Right ventricle myocardium inferior (tissue), 1 donor: ENCODE results near the gene GYS2. TPM values are rescaled to one million over a fixed set of nuclear protein-coding genes. Genes with fewer than 3 reads are reported as not detected.

ENCODE experiments used
- ATAC-seq: fragments of 200-7000 bp; cut with Tn5 transposase; one replicate; pipeline ENCODE4 v1.9.1; 2020; ENCODE audit warnings: mild to moderate bottlenecking, moderate library complexity
- DNase-seq: peaks from one replicate; pipeline ENCODE4 v3.0.0; 2021; ENCODE audit errors: missing footprints
- intact Hi-C: fragments of 100-400 bp; cut with DNase I; formaldehyde crosslinking; loops from one replicate; pipeline ENCODE4 v1.11.0; 2022
- total RNA-seq: library from RNA; stranded (reverse); fragmentation: NEBNext Ultra II Directional; extraction: Animal tissue kit (Norgen Biotek cat#: 25700); gene quantifications from one replicate; pipeline ENCODE4 v1.2.1, GENCODE V29; 2021
- donor health status: DM: no; HTN: yes; CAD: no; lungs with severe emphysema.

GYS2 gene
- total RNA-seq, 1 donor from 2014 or later = not detected

DNA sequence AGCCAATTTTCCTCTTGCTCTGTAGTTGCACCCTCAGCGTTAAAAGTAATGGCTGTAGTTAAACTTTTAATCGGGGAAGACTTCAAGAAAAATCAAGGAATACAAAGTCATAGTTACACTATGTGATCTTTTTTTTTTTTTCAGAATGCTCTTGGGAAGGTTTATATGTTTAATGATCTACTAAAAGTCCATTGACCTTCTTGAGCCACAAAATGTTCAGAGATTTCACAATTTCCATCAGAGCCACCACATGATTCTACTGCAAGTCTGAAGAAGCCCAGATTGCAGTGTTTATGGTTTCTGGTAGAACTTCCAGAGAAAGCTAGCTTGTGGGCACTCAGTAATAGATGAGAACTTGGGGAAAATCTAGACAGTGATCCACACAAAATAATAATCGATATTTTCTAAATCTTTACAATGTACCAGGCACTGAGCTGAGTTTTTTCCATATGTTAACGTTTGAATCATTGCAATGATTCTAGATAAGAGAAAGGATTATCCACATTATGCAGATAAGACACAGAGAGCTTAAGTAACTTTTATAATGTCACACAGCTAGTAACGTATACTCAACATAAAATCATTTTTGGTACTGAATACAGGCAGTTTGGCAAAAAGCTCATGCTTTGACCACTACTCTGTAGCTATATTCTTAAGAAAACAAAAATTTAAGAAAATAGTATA lies 38.3 kb downstream of the GYS2 start:
- no peak for ATAC-seq
- intact Hi-C loops = no loop called here

DNA sequence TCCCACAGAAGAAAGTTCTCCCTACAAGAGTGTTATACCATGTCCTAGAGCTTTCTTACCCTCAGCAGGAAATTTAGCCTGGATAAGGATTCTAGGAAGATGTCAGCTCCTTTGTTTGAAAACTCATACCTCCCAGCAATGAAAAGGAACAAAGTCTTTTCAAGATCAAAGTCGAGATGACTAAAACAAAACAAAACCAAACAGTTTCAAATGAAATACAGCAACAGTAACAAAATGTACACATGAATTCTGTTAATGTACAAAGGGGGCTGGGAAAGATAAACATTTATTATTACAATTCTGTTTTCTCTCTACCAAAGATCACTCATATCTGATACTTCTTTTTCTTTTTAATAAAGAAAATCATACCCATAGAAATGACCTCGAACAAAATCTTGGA lies 41.8 kb downstream of the GYS2 start:
- DNase-seq = no peak
- no peak for ATAC-seq
- intact Hi-C loops = no loop called here

More for the DNA sequence above, 38.3 kb downstream of the GYS2 start:
- no peak for DNase-seq

DNA sequence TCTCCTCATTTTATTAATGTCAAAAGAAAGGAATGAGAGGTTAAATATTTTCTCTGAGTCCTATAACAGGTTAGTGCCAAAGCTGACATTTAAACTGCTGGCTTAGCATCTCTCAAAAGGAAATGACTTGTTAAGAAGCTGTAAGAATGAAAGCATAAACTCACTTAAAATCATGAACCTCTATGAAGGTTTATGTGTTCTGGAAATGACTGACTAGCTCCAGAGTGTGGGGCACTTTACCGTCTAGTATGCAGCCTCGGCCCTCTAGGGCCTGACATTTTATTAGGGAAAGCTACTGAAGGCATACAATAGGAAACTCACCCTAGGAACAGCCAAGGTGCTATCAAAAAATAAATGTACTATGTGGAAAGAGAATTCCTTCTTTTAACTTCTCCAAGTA lies 43.5 kb downstream of the GYS2 start:
- ATAC-seq = no peak
- intact Hi-C loops = no loop called here
- no peak for DNase-seq

DNA sequence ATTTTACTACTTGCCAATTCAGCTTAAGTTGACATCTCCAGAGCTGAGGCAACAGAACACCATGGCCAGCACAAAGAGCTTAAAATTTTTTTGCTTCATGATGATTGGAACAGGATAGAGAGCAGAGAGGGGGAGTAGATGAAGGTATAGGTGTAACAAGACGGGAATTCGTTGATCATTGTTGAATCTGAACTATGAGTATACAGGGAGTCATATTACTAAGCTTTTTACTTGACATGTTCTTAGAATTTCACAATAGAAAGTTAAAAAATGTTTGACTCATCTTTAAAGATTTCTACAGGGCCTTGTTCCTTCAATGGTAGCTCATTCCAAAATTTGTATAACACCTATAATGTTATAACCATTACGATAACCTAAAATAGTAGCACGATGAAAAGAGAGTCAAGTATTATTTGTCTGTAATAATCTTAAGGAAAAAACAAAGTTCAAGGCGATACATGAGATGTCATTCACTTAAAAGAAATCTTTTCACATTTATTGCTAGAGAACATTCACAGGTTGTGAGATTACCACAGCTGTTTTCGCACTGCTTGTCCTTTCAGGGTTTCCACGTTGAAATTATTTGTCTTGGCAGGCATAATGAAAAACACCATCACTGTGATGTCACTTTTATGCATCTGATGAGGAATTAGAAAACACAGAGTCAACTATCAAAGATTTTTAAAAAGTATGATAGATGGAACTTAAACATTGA lies 44.6 kb downstream of the GYS2 start:
- intact Hi-C loops = no loop called here
- ATAC-seq (peak; percentile 42), DNase-seq (no peak)

DNA sequence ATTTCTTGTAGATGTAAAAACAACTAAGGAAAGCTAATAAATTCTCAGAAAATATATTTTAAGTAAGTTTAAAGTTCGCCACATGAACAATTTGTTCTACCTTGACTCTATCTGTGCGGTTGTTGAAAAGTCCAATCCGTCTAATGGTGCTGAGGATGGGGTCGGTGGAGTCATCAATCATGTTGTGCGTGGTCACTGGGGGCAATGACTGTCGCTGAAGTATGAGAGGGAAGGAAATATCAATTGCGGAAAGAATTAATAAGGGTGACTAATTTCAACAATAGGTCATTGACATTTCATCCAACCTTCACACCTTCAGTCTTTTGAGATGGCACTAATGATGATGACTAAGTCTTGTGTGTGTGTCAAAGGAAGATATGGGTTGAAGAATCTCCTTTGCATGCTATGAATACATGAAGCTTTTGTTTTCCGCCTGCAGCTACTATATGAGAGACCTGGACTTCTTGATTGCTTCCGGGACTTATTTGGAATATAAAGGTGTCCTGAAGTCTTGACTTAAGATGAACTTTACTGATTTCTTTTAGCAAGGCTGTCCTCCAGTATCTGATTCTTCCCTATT lies 46.5 kb downstream of the GYS2 start:
- intact Hi-C loops = no loop called here
- no peak for ATAC-seq
- no peak for DNase-seq

DNA sequence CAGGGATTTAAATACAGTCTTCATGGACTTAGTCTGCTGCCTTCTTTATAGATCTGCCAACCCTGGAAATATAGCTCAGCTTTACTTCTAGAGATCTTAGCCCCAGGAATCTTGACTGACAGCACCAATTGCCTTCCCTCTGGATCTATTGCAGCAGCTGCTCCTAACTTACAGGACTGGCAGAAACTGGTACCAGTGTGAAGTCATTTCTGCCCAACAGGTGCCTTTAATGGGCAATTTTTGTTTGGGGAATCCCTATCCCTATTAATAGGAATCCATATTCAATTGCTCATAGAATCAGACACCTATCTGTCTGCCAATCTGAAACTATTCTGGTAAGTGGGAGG lies 51.3 kb downstream of the GYS2 start:
- ATAC-seq (no peak), DNase-seq (no peak)
- intact Hi-C loops = no loop called here

DNA sequence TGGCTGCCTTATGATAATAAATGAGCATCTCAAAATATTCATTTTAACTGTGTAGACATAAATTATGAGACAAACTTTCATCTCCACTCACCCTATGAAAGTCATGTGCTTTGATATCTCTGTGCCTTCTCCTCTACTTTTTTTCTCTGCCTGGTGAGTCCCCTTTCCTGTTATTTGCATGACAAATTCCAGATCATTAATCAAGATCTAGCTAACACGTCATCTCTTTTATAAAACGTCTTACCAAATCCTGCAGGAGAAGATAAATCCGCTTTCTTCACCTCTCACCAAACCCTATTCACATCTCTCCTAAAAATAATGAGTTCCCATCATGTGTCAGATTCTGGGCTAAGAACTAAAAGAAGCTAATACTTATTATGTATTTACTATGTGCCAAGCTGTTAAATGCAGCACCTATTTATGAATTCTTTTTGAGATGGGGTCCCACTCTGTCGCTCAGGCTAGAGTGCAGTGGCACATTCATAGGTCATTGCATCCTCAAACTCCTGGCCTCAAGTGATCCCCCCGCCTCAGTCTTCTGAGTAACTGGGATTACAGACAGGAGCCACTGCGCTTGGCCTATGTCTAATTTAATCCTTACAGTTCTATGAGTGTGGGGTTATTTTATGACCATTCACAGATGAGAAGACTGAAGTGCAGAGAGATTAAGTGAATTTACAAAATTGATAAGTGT lies 51.9 kb downstream of the GYS2 start:
- ATAC-seq = no peak
- DNase-seq = no peak
- intact Hi-C loops = no loop called here

DNA sequence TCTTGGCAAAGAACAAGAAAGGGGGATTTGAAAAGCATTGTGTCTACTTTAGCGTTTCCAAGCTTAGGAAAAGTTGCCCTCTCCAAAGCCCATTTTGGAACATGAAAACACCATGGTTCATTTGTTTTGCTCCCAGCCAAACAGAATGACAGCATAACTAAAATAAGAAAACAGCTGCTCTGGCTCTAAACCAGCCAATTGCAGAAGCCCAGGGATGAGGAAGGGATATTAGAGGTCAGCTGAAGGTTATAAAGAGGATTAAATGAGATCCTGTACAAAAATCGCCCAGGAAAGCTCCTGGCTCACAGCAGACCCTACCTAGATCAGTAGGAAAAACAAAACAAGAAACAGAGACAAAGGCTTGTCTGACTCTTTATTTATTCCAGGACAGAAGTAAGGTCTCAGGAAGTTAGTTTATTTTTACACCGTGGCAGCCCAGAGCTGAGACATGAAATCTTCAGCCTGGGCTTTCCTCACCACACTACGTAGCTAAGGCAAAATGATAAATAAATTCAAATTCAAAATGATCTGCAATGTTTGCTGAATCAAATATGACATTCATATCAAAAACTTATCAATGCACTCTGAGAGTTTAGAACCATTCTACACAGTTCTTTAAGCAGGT lies 52.7 kb downstream of the GYS2 start:
- DNase-seq = no peak
- intact Hi-C loops = no loop called here

DNA sequence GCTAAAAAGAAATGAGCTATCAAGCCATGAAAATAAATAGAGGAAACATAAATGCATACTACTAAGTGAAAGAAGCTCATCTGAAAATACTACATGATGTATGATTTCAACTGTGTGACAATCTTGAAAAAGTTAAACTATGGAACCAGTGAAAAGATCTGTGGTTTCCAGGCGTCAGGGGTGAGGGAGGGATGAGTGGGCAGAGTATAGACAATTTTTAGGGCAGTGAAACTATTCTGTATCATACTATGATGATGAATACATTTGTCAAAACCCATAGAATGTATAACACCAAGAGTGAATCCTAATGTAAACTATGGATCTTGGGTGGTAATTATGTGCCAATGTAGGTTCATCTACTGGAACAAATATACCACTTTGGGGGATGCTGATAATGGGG lies 57.2 kb downstream of the GYS2 start:
- ATAC-seq (no peak), DNase-seq (no peak)
- intact Hi-C loops = no loop called here

More for the DNA sequence above, 52.7 kb downstream of the GYS2 start:
- ATAC-seq = peak; percentile 77

DNA sequence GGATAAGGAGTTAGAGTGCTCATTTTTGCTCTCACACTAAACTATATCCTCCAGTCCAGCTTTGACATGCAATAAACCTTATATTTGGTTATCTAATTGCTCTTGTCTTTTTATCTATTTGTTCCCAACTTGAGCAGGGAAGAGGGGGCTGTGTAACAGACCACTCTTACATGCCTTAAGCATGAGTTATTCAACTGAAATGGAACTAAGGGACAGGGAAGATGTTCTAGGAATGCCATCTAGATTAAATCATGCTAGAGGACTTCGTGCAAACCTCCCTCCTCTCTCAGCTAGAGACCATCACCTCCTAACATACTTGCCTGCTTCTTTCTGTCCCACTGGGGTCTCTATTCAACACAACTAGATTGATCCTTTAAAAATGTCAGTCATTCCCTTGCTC lies 57.9 kb downstream of the GYS2 start:
- DNase-seq = no peak
- ATAC-seq = no peak
- intact Hi-C loops = no loop called here

DNA sequence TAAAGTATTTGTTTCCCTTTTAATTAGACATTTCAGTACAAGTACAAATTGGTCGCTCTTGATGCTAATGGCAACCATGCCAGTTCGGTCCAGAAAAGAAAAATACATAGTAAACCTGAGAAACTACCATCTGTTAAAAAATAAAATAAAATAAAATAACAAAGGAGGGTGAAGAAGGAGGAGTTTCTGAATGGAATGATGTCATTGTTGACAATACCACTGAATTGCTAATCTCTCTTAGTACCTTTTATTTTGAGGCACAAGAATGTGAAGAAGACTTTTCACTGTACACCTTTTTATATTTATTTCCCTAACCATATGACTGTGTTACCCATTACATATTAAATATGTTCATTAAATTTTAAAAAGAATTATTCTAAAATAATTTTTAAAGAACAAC lies 59.1 kb downstream of the GYS2 start:
- DNase-seq (no peak), ATAC-seq (no peak)
- intact Hi-C loops = no loop called here

DNA sequence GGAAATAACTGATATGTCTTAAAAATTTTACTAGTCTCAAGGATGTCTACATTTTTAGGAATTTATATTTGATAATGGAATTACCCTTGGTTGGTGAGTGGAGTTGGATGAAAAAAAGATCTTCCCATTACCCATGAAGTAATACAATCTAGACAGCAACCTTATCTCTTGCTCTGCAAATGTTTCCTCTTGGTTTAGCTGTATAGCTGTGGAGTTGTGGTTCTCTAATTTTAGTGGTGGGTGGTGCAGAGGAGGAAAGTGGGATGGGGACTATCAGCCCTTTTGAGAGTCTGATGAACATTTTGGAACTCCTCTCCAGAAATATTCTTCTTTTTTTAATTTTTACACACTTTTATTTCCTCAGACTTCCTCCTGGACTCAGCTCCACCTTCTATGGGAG lies 61.5 kb downstream of the GYS2 start:
- DNase-seq (no peak), ATAC-seq (no peak)
- intact Hi-C loops = no loop called here

DNA sequence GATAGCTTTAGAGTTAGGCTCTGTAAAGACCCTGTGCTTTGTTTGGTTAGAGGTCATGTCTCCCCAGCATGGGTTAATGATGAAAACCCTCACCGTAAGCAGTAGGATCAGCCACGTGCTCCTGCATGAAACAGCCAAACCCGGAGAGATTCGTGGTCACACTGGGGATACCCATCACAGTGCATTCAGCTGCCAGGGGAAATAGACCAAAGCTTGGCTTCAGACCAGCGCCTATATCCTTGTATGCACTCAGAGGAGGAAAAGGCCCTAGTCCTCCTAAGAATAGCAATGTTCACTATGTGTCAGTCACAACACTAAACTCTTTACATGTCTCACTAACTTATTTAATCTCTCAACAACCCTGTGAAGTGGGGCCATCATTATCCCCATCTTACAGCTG lies 62.2 kb downstream of the GYS2 start:
- intact Hi-C loops = no loop called here
- no peak for DNase-seq
- ATAC-seq = peak; percentile 63

DNA sequence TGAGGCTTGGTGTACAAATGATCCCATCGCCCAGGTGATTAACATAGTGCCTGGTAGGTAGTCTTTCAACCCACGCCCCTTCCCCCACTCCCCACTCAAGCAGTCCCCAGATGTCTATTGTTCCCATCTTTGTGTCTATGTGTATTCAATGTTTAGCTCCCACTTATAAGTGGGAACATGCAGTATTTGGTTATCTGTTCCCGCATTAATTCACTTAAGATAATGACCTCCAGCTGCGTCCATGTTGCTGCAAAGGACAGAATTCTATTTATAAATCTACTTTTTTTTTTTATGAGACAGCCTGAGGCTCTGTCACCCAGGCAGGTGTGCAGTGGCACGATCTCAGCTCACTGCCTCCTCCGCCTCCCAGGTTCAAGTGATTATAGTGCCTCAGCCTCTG lies 62.9 kb downstream of the GYS2 start:
- ATAC-seq = no peak
- intact Hi-C loops = no loop called here
- no peak for DNase-seq

DNA sequence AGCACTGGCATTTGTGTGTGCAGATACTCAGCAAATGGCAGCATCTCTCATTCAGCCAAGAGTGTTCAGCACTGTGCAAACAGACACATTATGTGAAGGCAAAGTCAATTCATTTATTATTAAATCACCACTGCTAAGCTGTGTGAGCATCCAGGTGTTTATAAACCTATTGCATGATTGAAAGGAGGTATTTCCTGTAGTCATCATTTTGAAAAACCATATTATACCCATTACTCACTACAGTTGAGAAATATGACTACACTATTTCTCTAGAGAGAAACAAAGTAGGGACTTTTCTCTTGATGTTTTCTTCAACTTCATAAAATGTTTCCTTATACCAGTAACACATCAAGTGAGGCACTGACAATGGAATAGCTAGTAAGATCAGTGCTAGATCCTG lies 64.8 kb downstream of the GYS2 start:
- no peak for ATAC-seq

DNA sequence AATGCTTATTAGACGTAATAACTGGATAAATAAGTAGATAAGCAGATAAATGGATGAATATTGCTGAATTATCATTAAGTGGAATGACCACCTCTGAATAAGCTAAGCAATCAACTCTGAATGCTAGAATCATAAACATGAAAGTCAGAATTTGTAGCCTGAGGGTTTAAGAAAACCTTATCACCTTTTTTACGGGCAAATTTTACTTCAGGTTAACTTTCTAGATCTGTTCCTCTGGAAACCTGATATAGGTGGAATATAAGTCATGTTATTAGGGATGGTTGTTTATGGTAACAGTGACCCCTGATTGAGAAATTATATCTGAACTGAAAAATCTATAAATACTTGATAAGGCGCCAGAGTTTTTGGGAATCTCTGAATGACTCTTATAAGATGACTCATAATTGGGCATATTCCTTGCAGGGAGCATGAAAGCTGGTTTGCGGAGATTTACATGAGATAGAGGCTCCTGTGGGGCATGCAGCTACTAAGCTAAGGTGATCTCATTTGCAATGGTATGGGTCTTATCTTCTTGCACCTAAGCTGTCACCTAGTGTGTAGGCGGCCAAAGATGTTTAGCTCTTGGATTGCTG lies 66.5 kb downstream of the GYS2 start:
- ATAC-seq = no peak
- intact Hi-C loops = no loop called here
- no peak for DNase-seq

More for the DNA sequence above, 64.8 kb downstream of the GYS2 start:
- intact Hi-C loops = no loop called here
- no peak for DNase-seq

DNA sequence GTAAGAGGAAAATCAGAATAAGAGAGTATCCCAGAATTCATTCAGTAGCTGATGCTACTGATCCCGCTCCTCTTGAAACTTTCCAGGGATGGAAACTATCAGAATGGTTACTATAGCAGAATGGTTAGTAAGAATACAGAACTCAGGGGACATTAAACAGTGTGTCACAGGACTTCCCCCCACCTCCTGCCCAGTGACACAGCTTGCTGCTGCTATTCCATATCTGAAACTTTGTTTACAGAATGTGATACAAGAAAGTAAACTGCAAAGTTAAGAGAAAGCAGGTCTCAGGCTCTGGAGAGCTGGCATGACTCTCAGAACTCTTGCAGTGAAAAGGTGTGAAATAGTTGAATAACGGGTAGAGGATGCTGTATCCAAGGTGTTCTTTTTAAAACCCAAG lies 75.2 kb downstream of the GYS2 start:
- intact Hi-C loops = loop anchor here (10.0 kb wide), 2 partner anchors 75 to 155 kb away; partner anchors contain the start of gene GYS2
- ATAC-seq (no peak), DNase-seq (no peak)

DNA sequence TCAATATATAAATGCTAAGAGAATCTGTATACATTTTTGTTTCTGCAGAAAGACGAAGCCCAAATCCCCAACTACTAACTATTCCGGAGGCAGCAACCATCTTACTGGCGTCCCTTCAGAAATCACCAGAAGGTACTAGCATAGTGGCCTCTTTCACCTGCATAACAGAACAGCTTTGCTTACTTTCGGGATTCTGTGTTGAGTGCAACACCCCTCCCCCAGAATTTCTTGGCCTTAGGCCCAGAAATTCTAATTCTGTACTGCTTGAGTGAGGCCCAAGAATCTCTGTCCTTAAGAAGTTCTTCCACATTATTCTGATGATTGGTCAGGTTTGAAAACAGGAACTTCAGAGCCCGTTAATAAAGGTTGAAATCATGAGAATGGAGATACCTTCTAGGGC lies 75.7 kb downstream of the GYS2 start:
- intact Hi-C loops = loop anchor here (10.0 kb wide), 2 partner anchors 76 to 156 kb away; partner anchors contain the start of gene GYS2
- ATAC-seq = peak; percentile 51
- DNase-seq = no peak
